C4-2B (cell line): ENCODE results near the gene ZNF407.

Experiments
- CTCF ChIP-seq: fragments of 450-650 bp; conservative IDR thresholded peaks from 2 replicates; pipeline ENCODE4 v1.5.1; 2017; ENCODE audit warnings: mild to moderate bottlenecking
- ZFX ChIP-seq: fragments of 450-650 bp; IDR thresholded peaks from 2 replicates; pipeline ENCODE4 v1.6.1; 2017

- TF ChIP-seq CTCF = no peak
- no peak for TF ChIP-seq ZFX
These were observed 120.6 kb downstream of the ZNF407 start for GRCh38 chr18:74718312-74718711.
